Sigmoid colon (tissue), 3 donors: ENCODE results near the gene MAK.

ENCODE experiments used
- CTCF ChIP-seq, 4 experiments: fragments of 450-650 bp in 3 of 4; fragments of 200-600 bp in 1 of 4; IDR thresholded peaks; one replicate each; pipeline ENCODE4 v1.5.1; 2016 to 2019; ENCODE audit warnings: antibody characterized with exemption in 4 of 4, mild to moderate bottlenecking in 3 of 4, moderate library complexity in 2 of 4
- POLR2A ChIP-seq, 2 donors: fragments of 450-650 bp; IDR thresholded peaks; one replicate each; pipeline ENCODE4 v1.6.1; 2016; ENCODE audit warnings: antibody characterized with exemption in 2 of 2, mild to moderate bottlenecking in 2 of 2, moderate library complexity in 2 of 2

GRCh38 chr6:10834823-10835222 is 3.5 kb downstream of the MAK start:
- TF ChIP-seq POLR2A (IDR thresholded peaks at IDR 0.05): no peak
- no peak for TF ChIP-seq CTCF (IDR thresholded peaks at IDR 0.05)
